Stimulated activated naive CD8-positive, alpha-beta T cell treated with anti-CD3 and anti-CD28 coated beads, Interleukin-15, amount 100 ng/mL, for 72 hours (primary cell): ENCODE results near the gene ABCA3.

Source experiments
- ATAC-seq: fragments of 150-1000 bp; cut with Tn5 transposase; 2 replicates; pipeline ENCODE4 v1.10.0; 2021; ENCODE audit warnings: mild to moderate bottlenecking, moderate library complexity
- DNase-seq, 2 donors: peaks; one replicate each; pipeline ENCODE4 v3.0.0; 2021 to 2022
- H3K27ac Mint-ChIP-seq, 2 donors: one replicate each; pipeline ENCODE4 v1.8.0; 2022; ENCODE audit warnings: mild to moderate bottlenecking in 2 of 2, mixed read lengths in 2 of 2, moderate library complexity in 2 of 2
- H3K27me3 Mint-ChIP-seq: one replicate; pipeline ENCODE4 v1.8.0; 2022; ENCODE audit warnings: mixed read lengths
- H3K4me1 Mint-ChIP-seq: one replicate; pipeline ENCODE4 v1.8.0; 2022; ENCODE audit warnings: mild to moderate bottlenecking, mixed read lengths
- H3K4me3 Mint-ChIP-seq, 2 donors: one replicate each; pipeline ENCODE4 v1.8.0; 2022; ENCODE audit warnings: mild to moderate bottlenecking in 2 of 2, mixed read lengths in 2 of 2, moderate library complexity in 1 of 2
- H3K9me3 Mint-ChIP-seq, 2 donors: one replicate each; pipeline ENCODE4 v1.8.0; 2022; ENCODE audit warnings: mixed read lengths in 2 of 2

The ABCA3 gene

GRCh38 chr16:2233872-2234812 lies 106.4 kb downstream of the ABCA3 start:
- peaks cover 28% of the 10 kb centered on the region for H3K27me3 Mint-ChIP-seq
- H3K27ac Mint-ChIP-seq = peak overlapping the region in 1 of 2 donors; percentile 44
- peak; percentile 3 for ATAC-seq
- DNase-seq = no peak
- H3K9me3 Mint-ChIP-seq = no peaks in the 10 kb centered on the region
- H3K4me3 Mint-ChIP-seq = peak overlapping the region in 1 of 2 donors; percentile 48
- H3K4me1 Mint-ChIP-seq = peaks cover 5% of the 10 kb centered on the region

GRCh38 chr16:2233046-2233775 lies 107.3 kb downstream of the ABCA3 start:
- ATAC-seq = no peak

GRCh38 chr16:2232094-2232990 lies 108.2 kb downstream of the ABCA3 start:
- Mint-ChIP-seq H3K27me3 (peaks cover 23% of the 10 kb centered on the region), H3K4me3 (no peak overlapping the region), H3K4me1 (peaks cover 5% of the 10 kb centered on the region), H3K27ac (no peak overlapping the region), H3K9me3 (no peaks in the 10 kb centered on the region)
- no peak for DNase-seq
- ATAC-seq = no peak

More at GRCh38 chr16:2233046-2233775, 107.3 kb downstream of the ABCA3 start:
- Mint-ChIP-seq H3K9me3 (no peaks in the 10 kb centered on the region), H3K4me3 (peak overlapping the region in 1 of 2 donors; percentile 48), H3K4me1 (peaks cover 5% of the 10 kb centered on the region), H3K27me3 (peaks cover 28% of the 10 kb centered on the region), H3K27ac (peak overlapping the region in 1 of 2 donors; percentile 44)
- DNase-seq = no peak

- DNase-seq = no peak
- no peaks in the 10 kb centered on the region for H3K9me3 Mint-ChIP-seq
- H3K27me3 Mint-ChIP-seq = peaks cover 13% of the 10 kb centered on the region
- ATAC-seq = no peak
- no peak overlapping the region for H3K27ac Mint-ChIP-seq
- peaks cover 13% of the 10 kb centered on the region for H3K4me1 Mint-ChIP-seq
- H3K4me3 Mint-ChIP-seq = no peak overlapping the region
These were observed 109.3 kb downstream of the ABCA3 start for GRCh38 chr16:2231016-2231931.

GRCh38 chr16:2230376-2230775 lies 110.2 kb downstream of the ABCA3 start:
- DNase-seq (no peak), ATAC-seq (no peak)
- H3K27me3 Mint-ChIP-seq = peaks cover 4% of the 10 kb centered on the region
- peaks cover 15% of the 10 kb centered on the region for H3K4me1 Mint-ChIP-seq
- H3K9me3 Mint-ChIP-seq = no peaks in the 10 kb centered on the region
- H3K27ac Mint-ChIP-seq = peak overlapping the region in 1 of 2 donors; percentile 86
- no peak overlapping the region for H3K4me3 Mint-ChIP-seq

- H3K9me3 Mint-ChIP-seq = no peaks in the 10 kb centered on the region
- no peak overlapping the region for H3K4me3 Mint-ChIP-seq
- DNase-seq (no peak), ATAC-seq (no peak)
- no peaks in the 10 kb centered on the region for H3K27me3 Mint-ChIP-seq
- H3K27ac Mint-ChIP-seq = peak overlapping the region in 1 of 2 donors; percentile 86
- H3K4me1 Mint-ChIP-seq = peaks cover 17% of the 10 kb centered on the region
These were observed 110.8 kb downstream of the ABCA3 start for GRCh38 chr16:2229632-2230250.

- Mint-ChIP-seq H3K9me3 (no peaks in the 10 kb centered on the region), H3K27me3 (no peaks in the 10 kb centered on the region), H3K4me1 (peaks cover 23% of the 10 kb centered on the region), H3K27ac (no peak overlapping the region), H3K4me3 (no peak overlapping the region)
- ATAC-seq = no peak
- no peak for DNase-seq
These were observed 111.4 kb downstream of the ABCA3 start for GRCh38 chr16:2229091-2229490.

GRCh38 chr16:2228161-2228824 lies 112.2 kb downstream of the ABCA3 start:
- ATAC-seq (no peak), DNase-seq (no peak)
- H3K27ac Mint-ChIP-seq = no peak overlapping the region
- H3K4me1 Mint-ChIP-seq = peaks cover 24% of the 10 kb centered on the region
- H3K4me3 Mint-ChIP-seq = no peak overlapping the region
- no peaks in the 10 kb centered on the region for H3K27me3 Mint-ChIP-seq
- H3K9me3 Mint-ChIP-seq = no peaks in the 10 kb centered on the region

- ATAC-seq = no peak
- no peak overlapping the region for H3K4me3 Mint-ChIP-seq
- no peaks in the 10 kb centered on the region for H3K9me3 Mint-ChIP-seq
- no peak overlapping the region for H3K27ac Mint-ChIP-seq
- H3K4me1 Mint-ChIP-seq = peaks cover 29% of the 10 kb centered on the region
- no peak for DNase-seq
- no peaks in the 10 kb centered on the region for H3K27me3 Mint-ChIP-seq
These were observed 113.6 kb downstream of the ABCA3 start for GRCh38 chr16:2226918-2227317.

- H3K4me1 Mint-ChIP-seq = peaks cover 29% of the 10 kb centered on the region
- H3K27me3 Mint-ChIP-seq = no peaks in the 10 kb centered on the region
- no peaks in the 10 kb centered on the region for H3K9me3 Mint-ChIP-seq
- DNase-seq (no peak), ATAC-seq (no peak)
- no peak overlapping the region for H3K27ac Mint-ChIP-seq
- no peak overlapping the region for H3K4me3 Mint-ChIP-seq
These were observed 114.2 kb downstream of the ABCA3 start for GRCh38 chr16:2226245-2226793.
